Cerebellar nuclear complex (tissue), 1 donor: ENCODE results near the gene SLC5A4.

ENCODE experiments used
- DNase-seq, 2 experiments: peaks; one replicate each; lab custom pipeline; 2025; lab: John Stamatoyannopoulos, UW

SLC5A4 gene

GRCh38 chr22:32232191-32232830 is 22.8 kb downstream of the SLC5A4 start:
- no peak for DNase-seq

GRCh38 chr22:32226326-32227104 is 28.6 kb downstream of the SLC5A4 start:
- DNase-seq, result no peak

- no peak for DNase-seq
These were observed 32.2 kb downstream of the SLC5A4 start for GRCh38 chr22:32222991-32223390.

GRCh38 chr22:32219026-32219425 is 36.1 kb downstream of the SLC5A4 start:
- DNase-seq, result no peak

- no peak for DNase-seq
These were observed 36.7 kb downstream of the SLC5A4 start for GRCh38 chr22:32218470-32218869.

GRCh38 chr22:32217465-32217864 is 37.7 kb downstream of the SLC5A4 start:
- no peak for DNase-seq

- DNase-seq, result no peak
These were observed 38.2 kb downstream of the SLC5A4 start for GRCh38 chr22:32216911-32217310.

- no peak for DNase-seq
These were observed 44.1 kb downstream of the SLC5A4 start for GRCh38 chr22:32211011-32211410.

- DNase-seq, result no peak
These were observed 46.5 kb downstream of the SLC5A4 start for GRCh38 chr22:32208681-32209080.

- DNase-seq, result no peak
These were observed 47.1 kb downstream of the SLC5A4 start for GRCh38 chr22:32207971-32208480.

- DNase-seq, result no peak
These were observed 48.1 kb downstream of the SLC5A4 start for GRCh38 chr22:32206774-32207758.

GRCh38 chr22:32205974-32206773 is 49.0 kb downstream of the SLC5A4 start:
- no peak for DNase-seq

- DNase-seq, result peak in 1 of 2 experiments; percentile 8
These were observed 50.1 kb downstream of the SLC5A4 start, which contains the start of gene RFPL2 for GRCh38 chr22:32204856-32205722. TSS of gene RFPL2 (minus strand) at chr22:32205073. CDS start at chr22:32202451, 2,622 bp downstream.

- DNase-seq, result no peak
These were observed 50.9 kb downstream of the SLC5A4 start for GRCh38 chr22:32204040-32204855.

GRCh38 chr22:32203181-32204039 is 51.7 kb downstream of the SLC5A4 start:
- DNase-seq, result no peak

GRCh38 chr22:32202539-32203180 is 52.5 kb downstream of the SLC5A4 start:
- peak in 1 of 2 experiments; percentile 8 for DNase-seq

GRCh38 chr22:32202161-32202538 is 53.0 kb downstream of the SLC5A4 start:
- DNase-seq, result no peak

- no peak for DNase-seq
These were observed 54.4 kb downstream of the SLC5A4 start for GRCh38 chr22:32200752-32201151.
